ENCODE data around the gene SEC24D.

DNA sequence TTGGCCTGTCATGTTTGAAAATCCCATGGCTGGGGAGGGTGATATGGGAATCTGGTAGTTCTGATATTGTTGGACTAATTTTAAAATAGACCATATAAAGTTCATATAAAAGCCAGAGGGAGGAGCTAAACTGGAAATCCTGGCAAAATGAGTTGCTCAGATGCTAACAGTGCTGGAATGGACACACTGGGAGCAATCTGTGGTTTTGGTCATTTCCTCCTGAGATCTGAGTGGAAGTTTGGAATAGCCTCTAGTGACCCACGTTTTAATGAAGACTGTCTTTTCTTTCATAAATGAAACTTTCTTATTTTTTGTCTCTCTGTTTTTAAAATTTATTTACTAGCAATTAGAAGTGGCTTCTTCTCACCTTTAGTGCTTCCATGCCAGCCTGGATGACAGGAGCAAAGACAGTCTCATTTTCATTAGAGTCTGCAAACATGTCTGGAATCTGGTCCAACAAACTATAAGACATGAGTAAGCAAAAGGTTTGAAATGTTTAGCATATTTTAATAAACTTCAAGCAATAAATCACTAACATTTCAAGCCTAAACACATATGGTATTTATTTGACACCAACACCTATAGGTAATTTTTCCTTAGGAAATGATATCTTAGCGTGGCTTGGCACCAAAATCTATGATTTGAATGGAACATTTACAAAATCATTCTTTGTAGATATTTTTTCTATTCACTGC lies 84.2 kb downstream of the SEC24D start:
- TF ChIP-seq CTCF (IDR thresholded peaks at IDR 0.05), result no peak
- TF ChIP-seq POLR2A (IDR thresholded peaks at IDR 0.05), result no peak

All from transverse colon (tissue), 3 donors.